Neuronal stem cell (in vitro differentiated cells): Measurements from ENCODE around the gene SCNN1B.

Experiments
- DNase-seq: peaks from one replicate; pipeline ENCODE4 v3.0.0-alpha.2; 2013; ENCODE audit warnings: low spot score
- H2AFZ ChIP-seq: one replicate; pipeline ENCODE4 v1.6.1; 2013; ENCODE audit warnings: mild to moderate bottlenecking, low read length, inconsistent platforms
- H2AK5ac ChIP-seq: 2 replicates; pipeline ENCODE4 v1.6.1; 2013; ENCODE audit warnings: low read depth, mild to moderate bottlenecking, inconsistent platforms, low read length, moderate library complexity, mixed read lengths
- H2BK120ac ChIP-seq: 2 replicates; pipeline ENCODE4 v1.6.1; 2013; ENCODE audit warnings: low read depth, mild to moderate bottlenecking, inconsistent platforms, low read length, moderate library complexity, mixed read lengths
- H2BK12ac ChIP-seq: one replicate; pipeline ENCODE4 v1.6.1; 2013; ENCODE audit warnings: low read length, inconsistent platforms
- H2BK15ac ChIP-seq: 2 replicates; pipeline ENCODE4 v1.6.1; 2013; ENCODE audit warnings: mild to moderate bottlenecking, low read length, inconsistent platforms, mixed read lengths
- H2BK5ac ChIP-seq: one replicate; pipeline ENCODE4 v1.6.1; 2013; ENCODE audit warnings: inconsistent platforms, mild to moderate bottlenecking, low read length, moderate library complexity
- H3K14ac ChIP-seq: one replicate; pipeline ENCODE4 v1.6.1; 2013; ENCODE audit warnings: low read length, inconsistent platforms
- H3K18ac ChIP-seq: 2 replicates; pipeline ENCODE4 v1.6.1; 2013; ENCODE audit warnings: low read length, inconsistent platforms
- H3K23ac ChIP-seq: 2 replicates; pipeline ENCODE4 v1.6.1; 2013; ENCODE audit warnings: low read depth, mild to moderate bottlenecking, mixed read lengths, low read length, inconsistent platforms; ENCODE audit not compliant: poor library complexity
- H3K27ac ChIP-seq: replicated peaks from 3 replicates; pipeline ENCODE4 v1.5.1; 2013; ENCODE audit warnings: low read length, inconsistent platforms
- H3K27me3 ChIP-seq, 3 experiments: 2 replicates each; pipeline ENCODE4 v1.6.1; 2013; ENCODE audit warnings: low read length in 3 of 3, mild to moderate bottlenecking in 2 of 3, inconsistent platforms in 1 of 3, low read depth in 1 of 3, mixed read lengths in 1 of 3, moderate library complexity in 1 of 3; ENCODE audit not compliant: control insufficient read depth in 3 of 3, insufficient read depth in 3 of 3
- H3K36me3 ChIP-seq, 2 donors: replicated peaks in 1 of 2; 2 replicates each; pipeline ENCODE4 v1.6.1; 2013; ENCODE audit warnings: low read length in 2 of 2; ENCODE audit not compliant: control insufficient read depth in 2 of 2, insufficient read depth in 2 of 2
- H3K4ac ChIP-seq: 2 replicates; pipeline ENCODE4 v1.6.1; 2013; ENCODE audit warnings: inconsistent platforms, mild to moderate bottlenecking, low read length, moderate library complexity
- H3K4me1 ChIP-seq, 2 donors: 1 replicate in 1 of 2; 2 replicates in 1 of 2; pipeline ENCODE4 v1.6.1; 2013; ENCODE audit warnings: low read length in 2 of 2, low read depth in 1 of 2; ENCODE audit not compliant: control insufficient read depth in 2 of 2, insufficient read depth in 1 of 2
- H3K4me2 ChIP-seq: one replicate; pipeline ENCODE4 v1.6.1; 2013; ENCODE audit warnings: mild to moderate bottlenecking, low read length, inconsistent platforms; ENCODE audit not compliant: insufficient read depth, poor library complexity, severe bottlenecking
- H3K4me3 ChIP-seq, 2 donors: 2 replicates each; pipeline ENCODE4 v1.5.1; 2013; ENCODE audit warnings: low read length in 2 of 2, mild to moderate bottlenecking in 2 of 2, inconsistent platforms in 1 of 2, moderate library complexity in 1 of 2
- H3K79me1 ChIP-seq: one replicate; pipeline ENCODE4 v1.6.1; 2013; ENCODE audit warnings: low read depth, mild to moderate bottlenecking, inconsistent platforms, low read length, moderate library complexity
- H3K9ac ChIP-seq: one replicate; pipeline ENCODE4 v1.6.1; 2013; ENCODE audit warnings: mild to moderate bottlenecking, low read depth, low read length, inconsistent platforms; ENCODE audit not compliant: poor library complexity
- H3K9me3 ChIP-seq, 2 donors: replicated peaks in 1 of 2; 2 replicates each; pipeline versions ENCODE3 to v1.6.1; 2013; ENCODE audit warnings: low read length in 2 of 2, mild to moderate bottlenecking in 2 of 2, inconsistent platforms in 1 of 2, low read depth in 1 of 2, mixed read lengths in 1 of 2, moderate library complexity in 1 of 2; ENCODE audit not compliant: control insufficient read depth in 2 of 2, insufficient read depth in 1 of 2
- H4K8ac ChIP-seq: one replicate; pipeline ENCODE4 v1.6.1; 2013; ENCODE audit warnings: low read depth, mild to moderate bottlenecking, inconsistent platforms, low read length, moderate library complexity
- H4K91ac ChIP-seq: one replicate; pipeline ENCODE4 v1.6.1; 2013; ENCODE audit warnings: low read length, low read depth, mild to moderate bottlenecking, inconsistent platforms; ENCODE audit not compliant: poor library complexity
- WGBS, 2 donors: extraction: QIAGEN DNeasy Blood & Tissue Kit; methylation state at CpG; one replicate each; pipeline ENCODE4 v1.1.7; 2013; ENCODE audit warnings: missing lambda C conversion rate in 2 of 2, mixed read lengths in 1 of 2; ENCODE audit not compliant: insufficient read length in 2 of 2, insufficient replicate concordance in 1 of 2; ENCODE audit errors: extremely low coverage in 2 of 2; 5-methylcytosine and 5-hydroxymethylcytosine counted together

The SCNN1B gene

DNA sequence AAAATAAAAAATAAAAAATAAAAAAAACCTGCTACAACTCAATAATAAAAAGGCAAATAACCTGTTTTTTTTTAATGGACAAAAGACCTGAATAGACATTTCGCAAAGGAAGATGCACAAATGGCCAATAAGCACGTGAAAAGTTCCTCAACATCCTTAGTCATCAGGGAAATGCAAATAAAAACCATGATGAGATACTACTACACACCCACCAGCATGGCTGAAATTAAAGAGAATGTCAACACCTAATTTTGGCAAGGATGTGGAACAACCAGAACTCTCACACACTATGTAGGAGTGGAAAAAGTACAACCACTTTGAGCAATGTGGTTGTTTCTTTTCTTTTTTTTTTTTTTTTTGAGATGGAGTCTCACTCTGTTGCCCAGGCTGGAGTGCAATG lies 126.2 kb downstream of the SCNN1B start:
- Histone ChIP-seq H2AFZ (no peak overlapping the region), H3K9ac (no peak overlapping the region), H3K36me3 (peaks cover 7 to 55% of the 10 kb centered on the region in 2 donors), H3K4me2 (no peak overlapping the region), H2AK5ac (no peak overlapping the region), H2BK120ac (no peak overlapping the region), H4K8ac (no peak overlapping the region), H3K4me3 (no peak overlapping the region), H3K18ac (no peak overlapping the region), H2BK15ac (no peak overlapping the region), H4K91ac (no peak overlapping the region), H3K79me1 (no peaks in the 10 kb centered on the region), H3K4me1 (no peaks in the 10 kb centered on the region), H3K27ac (no peak overlapping the region), H3K14ac (no peak overlapping the region), H2BK12ac (no peak overlapping the region), H3K9me3 (no peaks in the 10 kb centered on the region), H2BK5ac (no peak overlapping the region), H3K4ac (no peak overlapping the region), H3K23ac (no peak overlapping the region), H3K27me3 (no peaks in the 10 kb centered on the region)
- no CpG with 5 or more reads among the region's 2 CpGs for WGBS, 2 donors
- DNase-seq: no peak
